T-helper 2 cell (primary cell): Measurements from ENCODE around the gene MEGF8.
"Not testable (repeated sequence)": the region's sequence is repeated elsewhere in the genome, so short reads cannot be mapped to it uniquely, and the experiment has no call there.

Experiments used
- DNase-seq, 5 experiments: peaks; one replicate each; pipeline versions ENCODE4 v3.0.0 to v3.0.0-alpha.2; 2012 to 2022

MEGF8 gene

GRCh38 chr19:42311657-42312056 is 13.8 kb upstream of the MEGF8 start:
- no peak for DNase-seq

DNA sequence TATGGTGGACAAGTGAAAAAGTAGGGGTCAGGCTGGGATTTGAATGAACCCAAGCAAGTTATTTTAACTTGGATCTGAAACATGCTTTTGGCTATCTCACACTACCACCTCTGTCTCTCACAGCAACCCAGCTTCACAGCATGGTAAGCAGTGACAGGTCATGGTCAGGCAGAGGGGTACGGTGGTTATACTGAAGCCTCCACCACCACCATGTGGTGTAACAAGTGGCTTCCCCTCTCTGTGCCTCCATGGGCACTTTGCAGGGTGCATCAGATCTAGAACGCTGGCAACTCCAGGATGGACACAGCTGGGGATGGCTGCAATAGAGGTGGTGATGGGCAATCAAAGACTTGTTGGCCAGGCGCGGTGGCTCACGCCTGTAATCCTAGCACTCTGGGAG is 13.1 kb upstream of the MEGF8 start:
- DNase-seq: no peak

DNA sequence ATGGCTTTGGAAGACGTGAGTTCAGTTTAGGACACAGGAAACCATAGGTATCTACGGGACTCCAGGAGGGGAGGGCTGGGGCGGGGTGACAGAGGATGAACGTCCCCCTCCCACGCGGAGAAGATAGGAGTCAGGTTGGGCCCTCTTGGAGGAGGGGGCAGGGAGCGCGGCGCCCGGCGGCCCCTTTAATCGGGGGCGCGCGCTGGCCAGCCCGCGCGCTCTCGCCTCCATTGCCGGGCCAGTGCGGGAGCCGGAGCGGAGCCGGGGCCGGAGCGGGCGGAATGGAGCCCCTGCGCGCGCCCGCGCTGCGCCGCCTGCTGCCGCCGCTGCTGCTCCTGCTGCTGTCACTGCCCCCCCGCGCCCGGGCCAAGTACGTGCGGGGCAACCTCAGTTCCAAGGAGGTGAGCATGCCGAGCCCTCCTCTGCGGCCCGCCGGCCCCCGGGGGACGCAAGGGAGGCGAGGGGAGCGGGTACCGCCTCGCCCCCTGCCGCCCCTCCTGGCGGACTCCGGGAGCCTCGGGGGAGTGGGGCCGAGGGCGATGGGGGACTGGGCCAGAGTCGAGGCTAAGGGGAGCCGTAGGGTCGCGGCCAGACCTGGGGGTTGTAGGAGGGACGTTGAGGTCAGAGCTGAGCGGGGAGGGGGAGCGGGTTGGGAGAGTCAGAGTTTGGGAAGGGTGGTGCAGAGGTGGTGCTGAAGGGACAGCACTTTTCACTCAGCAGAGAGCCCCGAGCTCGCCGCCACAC is 12.2 kb upstream of the MEGF8 start, which contains the start of gene TMEM145:
TSS of gene TMEM145 (plus strand) at position 214 of the 744 bp plus-strand sequence. CDS start at position 282, 68 bp downstream.
- peak in 1 of 5 experiments; percentile 66 for DNase-seq

GRCh38 chr19:42313840-42314755 is 11.3 kb upstream of the MEGF8 start:
- DNase-seq: no peak

DNA sequence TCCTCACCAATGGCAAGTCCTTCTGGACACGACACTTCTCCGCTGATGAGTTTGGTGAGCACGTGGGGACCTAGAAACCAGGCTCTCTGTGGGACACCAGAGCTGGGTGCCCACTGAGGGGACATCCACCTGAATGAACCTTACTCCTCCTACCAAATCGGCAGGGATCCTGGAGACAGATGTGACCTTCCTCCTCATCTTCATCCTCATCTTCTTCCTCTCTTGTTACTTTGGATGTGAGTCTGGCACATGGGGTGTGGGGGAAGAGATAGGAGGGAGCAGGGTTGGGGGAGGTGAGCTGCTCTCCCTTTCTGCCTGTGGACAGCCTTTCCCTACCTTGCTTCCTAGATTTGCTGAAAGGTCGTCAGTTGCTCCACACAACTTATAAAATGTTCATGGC is 10.4 kb upstream of the MEGF8 start:
- no peak for DNase-seq

DNA sequence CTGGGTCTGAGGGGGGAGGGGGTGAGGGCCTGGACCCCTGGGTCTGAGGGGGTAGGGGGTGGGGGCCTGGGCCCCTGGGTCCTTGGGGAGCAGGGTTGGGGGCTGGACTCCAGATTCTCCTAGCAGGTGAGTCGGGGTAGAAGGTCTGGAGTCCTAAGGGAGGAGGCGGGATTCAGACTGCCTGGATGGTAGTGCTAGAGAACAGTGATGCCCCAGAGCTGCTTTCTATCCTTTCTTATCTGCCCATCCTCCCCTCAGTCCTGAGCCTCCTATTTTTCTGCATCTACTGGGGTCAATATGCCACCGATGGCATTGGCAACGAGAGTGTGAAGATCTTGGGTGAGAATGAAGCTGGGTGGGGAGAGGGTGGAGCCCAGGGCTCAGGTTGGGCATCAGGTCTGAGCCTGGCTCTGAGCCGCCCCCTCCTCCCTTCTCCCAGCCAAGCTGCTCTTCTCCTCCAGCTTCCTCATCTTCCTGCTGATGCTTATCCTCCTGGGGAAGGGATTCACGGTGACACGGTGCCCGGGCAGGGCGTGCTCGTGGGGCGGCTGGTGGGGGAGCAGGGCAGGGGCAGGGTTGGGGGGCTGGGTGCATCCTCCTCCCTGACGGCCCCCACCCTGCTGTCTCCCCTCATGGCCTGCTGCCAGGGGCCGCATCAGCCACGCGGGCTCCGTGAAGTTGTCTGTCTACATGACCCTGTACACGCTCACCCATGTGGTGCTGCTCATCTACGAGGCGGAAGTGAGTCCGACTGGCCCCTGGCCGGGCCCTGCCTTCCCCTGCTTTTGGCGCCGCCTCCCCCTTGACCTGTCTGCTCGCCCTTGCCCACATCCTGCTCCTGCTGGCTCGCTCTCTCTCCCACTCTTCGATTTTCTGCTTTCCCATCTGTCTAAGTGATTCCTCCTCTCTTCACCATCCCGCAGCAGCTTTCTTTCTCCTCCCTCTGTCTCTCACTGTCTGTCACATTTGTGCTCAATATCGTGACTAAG is 8.9 kb upstream of the MEGF8 start:
- DNase-seq: no peak

- DNase-seq: no peak
Measured at GRCh38 chr19:42317535-42317934, 7.9 kb upstream of the MEGF8 start.

- no peak for DNase-seq
Measured at GRCh38 chr19:42322305-42322704, 3.1 kb upstream of the MEGF8 start.

GRCh38 chr19:42323473-42323851 is 2.0 kb upstream of the MEGF8 start:
- no peak for DNase-seq

- DNase-seq: peak in 1 of 5 experiments; percentile 51
Measured at GRCh38 chr19:42323852-42324654, 1.4 kb upstream of the MEGF8 start.

DNA sequence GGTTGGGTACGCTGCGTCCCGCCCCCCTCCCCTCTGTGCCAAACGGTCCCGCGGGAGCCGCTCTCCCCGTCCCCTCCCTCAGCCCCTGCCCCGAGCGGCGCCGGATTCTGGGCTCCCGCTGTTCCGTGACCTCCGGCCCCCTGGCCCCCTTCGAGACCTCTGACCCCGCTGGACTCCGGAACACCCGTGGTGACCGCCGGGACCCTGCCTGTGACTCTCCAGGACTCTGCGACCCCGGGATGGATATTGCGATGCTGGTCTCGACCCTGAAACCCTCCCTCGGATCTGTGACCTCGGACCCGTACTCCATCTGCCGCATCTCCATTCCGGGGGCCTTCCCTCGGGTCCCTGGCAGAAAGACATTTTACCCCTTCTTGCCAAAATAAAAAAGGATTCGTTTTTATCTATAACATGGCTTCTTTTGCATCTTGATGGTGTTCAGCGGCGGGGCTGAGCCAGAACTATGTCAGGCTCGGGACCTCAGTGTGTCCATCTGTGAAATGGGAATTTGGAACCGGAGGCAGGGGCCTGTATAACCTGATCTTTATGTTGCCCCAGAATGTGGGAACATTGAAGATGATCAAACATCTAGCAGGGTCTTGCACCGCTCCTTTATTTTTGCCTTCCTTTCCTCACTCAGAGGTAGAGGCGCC is 654 bp upstream of the MEGF8 start:
- no peak for DNase-seq

DNA sequence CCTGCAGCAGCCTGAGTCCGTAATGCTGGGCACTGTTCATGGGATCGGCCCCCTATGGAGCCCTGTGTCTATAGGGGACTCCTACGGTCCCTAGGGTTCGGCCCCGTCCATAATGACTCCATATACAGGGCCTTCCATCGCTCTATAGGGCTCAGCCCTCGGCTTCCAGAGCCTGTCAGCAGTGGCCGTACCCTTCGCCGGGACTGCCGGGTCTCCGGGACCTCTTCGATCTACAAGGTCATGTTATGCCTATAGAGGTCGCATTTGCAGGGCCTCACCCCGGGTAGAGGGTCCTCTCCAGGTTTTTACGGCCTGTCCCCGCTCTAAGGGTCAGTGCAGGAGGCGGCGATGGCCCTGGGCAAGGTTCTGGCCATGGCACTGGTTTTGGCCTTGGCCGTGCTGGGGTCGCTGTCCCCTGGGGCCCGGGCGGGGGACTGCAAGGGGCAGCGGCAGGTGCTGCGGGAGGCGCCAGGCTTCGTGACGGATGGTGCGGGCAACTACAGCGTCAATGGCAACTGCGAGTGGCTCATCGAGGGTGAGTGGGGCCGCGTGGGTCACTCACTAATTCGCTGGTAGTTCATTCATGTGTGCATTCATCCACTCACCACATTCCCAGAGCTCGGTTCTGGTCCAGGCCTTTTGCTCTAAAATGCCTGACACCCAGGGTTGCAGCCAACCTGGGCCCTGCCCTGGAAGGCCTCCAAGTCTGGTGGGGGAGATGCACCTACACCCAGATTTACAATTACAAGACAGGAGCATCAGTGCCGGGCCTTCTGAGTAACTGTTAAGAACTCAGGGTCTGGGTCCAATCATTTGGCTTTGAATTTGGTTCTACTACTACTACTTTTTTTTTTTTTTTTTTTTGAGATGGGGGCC is 699 bp downstream of the MEGF8 start:
- DNase-seq: peak in 1 of 5 experiments; percentile 35

GRCh38 chr19:42326969-42327368 is 1.5 kb downstream of the MEGF8 start:
- no peak for DNase-seq

- no peak for DNase-seq
Measured at GRCh38 chr19:42327381-42327780, 1.9 kb downstream of the MEGF8 start.

- DNase-seq: no peak
Measured at GRCh38 chr19:42328106-42328505, 2.7 kb downstream of the MEGF8 start.

- no peak for DNase-seq
Measured at GRCh38 chr19:42328854-42329253, 3.4 kb downstream of the MEGF8 start.

DNA sequence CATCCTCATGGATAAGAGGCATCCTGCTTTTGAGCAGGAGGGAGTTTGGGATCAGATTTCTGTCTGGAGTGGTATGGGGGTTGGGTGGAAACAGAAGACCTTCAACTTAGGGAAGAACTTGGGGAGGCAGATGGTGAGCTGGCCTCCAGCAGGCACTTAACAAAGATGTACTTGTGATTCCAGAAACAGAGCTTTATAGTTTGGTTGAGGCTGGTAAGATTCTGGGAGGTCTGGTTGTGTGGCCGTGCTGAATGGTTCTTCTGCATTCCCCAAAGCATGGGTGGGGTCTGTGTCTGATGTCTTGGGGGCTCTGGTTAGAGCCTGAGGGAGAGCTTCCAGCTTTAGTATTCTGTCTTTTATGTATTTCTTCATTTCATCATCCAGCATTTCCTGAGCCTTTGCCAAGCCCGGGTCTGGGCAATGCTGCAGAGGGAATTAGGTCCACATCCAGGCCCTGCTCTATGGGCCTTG is 4.8 kb downstream of the MEGF8 start:
- no peak for DNase-seq

DNA sequence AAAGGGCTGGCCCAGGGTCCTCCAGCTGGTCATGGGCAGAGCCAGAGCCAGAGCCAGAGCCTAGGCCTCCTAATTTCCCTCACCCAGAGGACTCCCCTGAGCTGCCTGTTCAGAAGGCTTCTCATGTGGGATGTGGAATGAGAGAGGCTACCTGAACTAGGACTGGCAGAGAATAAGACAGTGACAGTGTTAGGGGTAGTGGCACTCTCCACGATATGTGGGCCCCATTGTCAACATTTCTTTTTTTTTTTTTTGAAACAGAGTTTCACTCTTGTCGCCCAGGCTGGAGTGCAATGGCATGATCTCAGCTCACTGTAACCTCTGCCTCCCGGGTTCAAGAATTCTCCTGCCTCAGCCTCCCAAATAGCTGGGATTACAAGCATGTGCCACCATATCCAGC is 5.9 kb downstream of the MEGF8 start:
- DNase-seq: not testable (repeated sequence)

DNA sequence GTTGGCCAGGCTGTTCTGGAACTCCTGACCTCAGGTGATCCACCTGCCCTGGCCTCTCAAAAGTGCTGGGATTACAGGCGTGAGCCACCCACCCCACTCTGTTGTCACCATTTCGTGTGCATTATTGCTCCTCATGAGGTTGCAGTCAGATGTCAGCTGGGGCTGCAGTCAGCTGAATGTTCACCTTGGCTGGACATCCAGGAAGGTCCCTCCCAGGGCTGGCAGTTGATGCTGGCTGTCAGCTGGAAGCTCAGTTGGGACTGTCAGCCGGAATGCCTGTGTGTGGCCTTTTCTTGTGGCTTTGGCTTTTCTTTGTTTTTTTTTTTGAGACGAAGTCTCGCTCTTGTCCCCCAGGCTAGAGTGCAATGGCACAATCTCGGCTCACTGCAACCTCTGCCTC is 6.6 kb downstream of the MEGF8 start:
- DNase-seq: no peak

GRCh38 chr19:42333018-42333417 is 7.6 kb downstream of the MEGF8 start:
- DNase-seq: no peak
